GM21717 (cell line): ENCODE data around the gene SLC7A4.
"Not testable (repeated sequence)": the region's sequence is repeated elsewhere in the genome, so short reads cannot be mapped to it uniquely, and the experiment has no call there.

Experiments
- ATAC-seq: cut with Tn5 transposase; IDR thresholded peaks from one replicate; pipeline ENCODE4 v1.9.1; 2021; ENCODE audit warnings: mild to moderate bottlenecking, moderate library complexity; ENCODE audit not compliant: unreplicated experiment

The SLC7A4 gene

GRCh38 chr22:21032037-21032867, at the start of gene SLC7A4:
Gene SLC7A4 (minus strand): TSS chr22:21032561. CDS start chr22:21031812, 749 bp downstream.
- ATAC-seq = no peak

GRCh38 chr22:21080435-21081137, 48.2 kb upstream of the SLC7A4 start:
- ATAC-seq = no peak

DNA sequence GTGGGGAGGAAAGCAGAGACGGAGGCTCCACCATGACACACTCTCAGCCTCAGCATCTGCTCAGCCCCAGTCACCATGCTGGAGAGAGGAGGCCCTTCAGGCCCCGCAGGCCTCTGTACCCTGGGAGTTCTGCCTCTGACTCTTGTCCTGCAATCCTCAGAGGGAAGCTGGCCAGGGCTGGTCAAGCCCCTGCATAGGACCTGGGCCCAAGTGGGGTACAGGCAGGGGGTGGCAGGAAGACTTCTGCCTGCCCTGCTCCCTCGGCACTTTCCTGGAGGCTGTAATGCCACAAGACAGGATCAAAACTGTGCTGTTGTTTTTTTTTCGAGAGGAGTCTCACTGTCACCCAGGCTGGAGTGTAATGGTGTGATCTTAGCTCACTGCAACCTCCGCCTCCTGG, 47.1 kb upstream of the SLC7A4 start:
- no peak for ATAC-seq

- no peak for ATAC-seq
Observed at GRCh38 chr22:21078916-21079315, 46.6 kb upstream of the SLC7A4 start.

GRCh38 chr22:21077884-21078508, 45.6 kb upstream of the SLC7A4 start:
- ATAC-seq = no peak

GRCh38 chr22:21076912-21077625, 44.7 kb upstream of the SLC7A4 start:
- ATAC-seq = no peak

DNA sequence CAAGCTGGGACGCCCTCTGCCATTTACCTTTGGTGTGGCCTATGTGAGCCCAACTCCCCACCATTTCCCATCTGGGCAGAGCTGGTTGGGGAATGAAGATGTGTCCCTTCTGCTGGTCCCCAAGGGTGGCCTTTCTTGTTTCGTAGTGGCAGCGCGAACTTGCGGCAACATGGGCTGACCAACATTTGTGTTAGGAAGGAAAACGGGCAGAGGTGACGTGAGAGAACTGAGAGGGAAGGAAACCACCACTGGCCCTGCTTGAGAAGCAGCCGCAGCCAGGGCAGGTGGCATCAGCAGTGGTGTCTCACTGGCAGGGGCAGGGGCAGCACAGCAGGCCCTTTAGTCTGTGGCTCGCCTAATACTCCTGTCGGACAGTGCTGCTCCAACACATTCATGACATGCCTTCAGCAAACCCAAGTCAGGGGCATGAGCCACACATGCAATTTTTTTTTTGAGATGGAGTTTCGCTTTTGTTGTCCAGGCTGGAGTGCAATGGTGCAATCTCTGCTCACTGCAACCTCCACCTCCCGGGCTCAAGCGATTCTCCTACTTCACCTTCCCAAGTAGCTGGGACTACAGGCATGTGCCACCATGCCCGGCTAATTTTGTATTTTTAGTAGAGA, 43.3 kb upstream of the SLC7A4 start:
- ATAC-seq = no peak

GRCh38 chr22:21074102-21074715, 41.8 kb upstream of the SLC7A4 start:
- ATAC-seq = no peak

GRCh38 chr22:21073482-21073881, 41.1 kb upstream of the SLC7A4 start:
- no peak for ATAC-seq

DNA sequence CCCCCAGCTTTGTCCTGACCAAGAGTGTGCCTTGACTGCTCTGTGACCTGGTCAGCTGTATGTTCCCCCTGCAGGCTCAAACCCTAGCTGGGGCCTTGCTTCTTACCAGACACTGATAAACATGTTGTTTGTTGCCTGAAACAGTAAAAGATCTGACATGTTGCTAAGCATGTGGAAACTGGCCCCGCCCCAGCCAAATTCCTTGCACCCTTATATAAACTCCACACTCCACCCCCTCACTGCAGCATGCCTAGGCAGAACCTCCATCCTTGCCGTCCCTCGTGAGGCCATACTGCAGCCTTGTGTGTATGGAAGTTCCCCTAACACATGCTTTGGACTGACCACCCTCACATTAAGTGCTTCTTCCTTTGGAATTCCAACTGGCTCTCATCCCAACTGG, 40.7 kb upstream of the SLC7A4 start:
- ATAC-seq = no peak

DNA sequence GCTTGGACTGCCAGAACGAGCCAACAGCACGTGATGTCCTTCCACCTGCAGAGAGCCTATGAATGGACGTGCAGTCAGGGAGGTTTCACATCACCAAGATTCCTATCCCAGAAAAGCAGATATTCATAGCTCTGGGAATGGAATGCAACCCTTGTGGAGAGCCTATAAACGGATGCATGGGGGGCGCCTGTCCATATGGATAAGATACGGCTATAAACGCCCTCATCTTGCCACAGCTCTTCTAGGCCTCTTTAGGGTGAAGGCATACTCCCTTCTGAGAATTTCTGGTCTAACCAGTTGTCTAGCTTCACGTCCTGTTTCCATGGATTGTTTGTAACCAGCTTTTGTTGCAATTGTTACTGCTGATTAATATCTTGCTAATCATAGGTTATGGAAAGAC, 39.4 kb upstream of the SLC7A4 start:
- not testable (repeated sequence) for ATAC-seq

DNA sequence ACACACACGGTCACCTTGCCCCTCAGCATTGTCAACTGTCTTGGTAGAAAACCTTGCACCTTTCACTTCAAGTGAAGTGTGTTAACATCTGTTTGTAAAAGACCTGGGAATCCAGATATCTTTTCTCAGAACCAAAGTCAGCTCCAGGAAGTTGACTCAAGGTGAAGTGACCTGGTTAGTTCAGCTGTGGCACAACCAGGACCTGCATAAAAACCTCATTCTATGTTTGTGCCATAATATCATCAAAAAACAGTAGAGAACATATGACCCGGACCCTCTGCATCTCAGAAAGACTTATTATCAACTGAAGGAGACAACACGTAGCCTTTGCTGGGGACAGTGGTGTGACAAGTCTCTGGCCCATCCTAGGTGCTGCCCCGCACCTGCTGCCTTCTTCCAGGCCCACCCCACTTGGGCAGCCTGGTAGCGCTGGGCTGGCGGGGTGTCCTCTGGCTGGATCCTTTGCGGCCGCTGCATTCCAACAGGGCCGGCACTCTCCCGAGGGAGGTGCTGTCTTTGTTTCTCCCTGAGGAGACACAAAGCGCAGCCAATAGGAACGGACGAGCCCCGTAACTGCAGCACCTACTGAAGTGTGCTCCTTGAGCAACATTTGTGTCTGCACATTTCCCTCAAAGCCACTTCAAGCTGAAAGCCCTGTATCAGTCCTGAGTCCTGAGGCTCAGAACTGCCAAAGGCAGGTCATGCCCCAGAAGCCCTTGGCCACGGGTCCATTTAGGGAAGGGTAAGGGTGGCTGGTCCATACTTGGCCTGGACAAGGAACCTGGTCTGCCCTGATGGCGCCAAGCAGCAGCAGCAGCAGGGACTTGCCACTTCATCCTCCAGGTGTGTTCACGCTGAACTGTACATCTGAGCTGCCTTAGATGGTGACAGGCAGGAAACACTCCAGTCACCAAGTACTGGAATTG, 38.6 kb upstream of the SLC7A4 start:
- ATAC-seq = no peak

- ATAC-seq = no peak
Observed at GRCh38 chr22:21069375-21069774, 37.0 kb upstream of the SLC7A4 start.

- no peak for ATAC-seq
Observed at GRCh38 chr22:21068681-21069276, 36.4 kb upstream of the SLC7A4 start.

DNA sequence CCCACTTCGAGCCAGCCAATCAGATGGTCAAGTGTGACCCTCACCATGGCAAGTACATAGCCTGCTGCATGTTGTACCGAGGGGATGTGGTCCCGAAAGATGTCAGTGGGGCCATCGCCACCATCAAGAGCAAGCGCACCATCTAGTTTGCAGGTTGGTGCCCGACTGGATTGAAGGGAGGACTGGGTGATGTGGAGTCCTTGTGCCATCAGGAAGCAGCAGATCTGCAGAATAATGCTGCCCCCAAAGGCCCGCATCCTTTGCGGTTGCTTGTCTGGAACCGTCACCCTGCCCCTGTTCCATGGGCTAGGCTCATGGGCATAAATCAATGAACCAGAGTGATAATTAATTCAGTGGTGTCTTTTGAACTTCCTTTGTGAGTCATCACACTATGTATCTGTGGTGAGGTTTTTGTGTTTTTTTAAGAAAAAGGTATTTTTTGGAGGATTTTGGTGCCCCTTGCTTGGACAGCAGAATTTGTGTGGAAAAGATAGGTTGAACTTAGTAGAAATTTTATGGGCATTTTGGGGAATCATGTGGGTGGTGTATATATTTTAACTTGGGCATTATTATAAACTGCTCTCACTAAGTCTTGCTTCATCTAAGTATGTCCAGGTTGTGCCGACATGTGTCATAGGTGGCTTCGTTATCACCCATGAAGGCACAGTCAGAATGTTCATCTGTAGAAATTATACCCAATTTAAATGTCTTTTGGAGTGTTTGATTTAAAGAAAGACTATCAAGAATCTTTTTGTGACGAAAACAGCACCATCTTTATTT, 35.7 kb upstream of the SLC7A4 start:
- ATAC-seq = no peak

DNA sequence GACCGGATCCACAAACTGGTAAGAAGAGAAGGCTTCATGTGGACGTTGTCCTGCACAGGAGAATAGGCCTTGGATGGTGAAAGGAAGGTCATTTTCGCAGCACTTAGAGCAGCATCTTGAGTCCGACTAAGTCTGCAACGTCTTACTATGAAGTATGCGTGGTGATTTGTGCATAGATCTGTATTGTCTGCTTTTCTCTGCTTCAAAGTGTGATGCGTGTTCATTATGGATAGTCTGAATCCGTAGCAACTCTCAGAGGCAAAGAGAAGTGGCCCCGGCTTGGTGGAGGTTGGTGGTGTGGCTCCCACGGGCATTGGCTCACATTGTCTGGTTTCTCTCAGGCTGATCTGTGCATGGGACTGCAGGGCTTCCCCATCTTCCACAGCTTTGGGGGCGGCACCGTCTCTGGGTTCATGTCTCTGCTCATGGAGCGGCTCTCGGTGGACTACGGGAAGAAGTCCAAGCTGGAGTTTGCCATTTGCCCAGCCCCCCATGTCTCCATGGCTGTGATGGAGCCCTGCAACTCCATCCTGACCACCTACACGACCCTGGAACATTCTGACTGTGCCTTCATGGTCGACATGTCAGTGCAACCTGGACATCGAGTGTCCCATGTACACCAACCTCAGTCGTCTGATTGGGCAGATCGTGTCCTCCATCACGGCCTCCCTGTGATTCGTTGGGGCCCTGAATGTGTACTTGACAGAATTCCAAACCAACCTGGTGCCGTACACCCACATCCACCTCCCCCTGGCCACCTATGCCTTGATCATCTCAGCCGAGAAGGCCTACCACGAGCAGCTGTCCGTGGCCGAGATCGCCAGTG, 34.9 kb upstream of the SLC7A4 start:
- ATAC-seq = no peak
